ENCODE results near the gene IL13RA2. TPM values are rescaled to one million over a fixed set of nuclear protein-coding genes. Genes with fewer than 3 reads are reported as not detected.

The IL13RA2 gene
- total and polyA plus RNA-seq, 2 of the 13 experiments (the other 11 are each of a cell fraction or from before 2014, with no cell fraction given): not detected

DNA sequence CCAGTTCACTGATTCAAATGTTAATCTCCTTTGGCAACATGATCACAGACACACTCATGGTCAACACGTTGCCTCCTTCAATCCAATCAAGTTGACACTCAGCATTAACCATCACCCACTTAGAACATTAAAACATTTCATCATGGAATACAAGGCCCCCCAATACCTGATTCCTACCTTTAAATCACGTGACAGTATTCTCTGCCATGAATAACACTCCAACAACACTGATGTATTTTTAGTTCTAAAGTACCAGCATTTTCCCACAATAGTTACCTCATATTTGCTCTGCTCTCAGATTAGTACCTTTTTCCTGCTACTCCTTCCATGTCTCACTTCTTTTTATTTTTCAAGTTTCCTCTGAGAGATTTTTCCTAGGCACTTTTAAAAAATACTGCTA is 19.6 kb downstream of the IL13RA2 start:
- no peak for ATAC-seq
- Histone ChIP-seq H3K79me2 (ENCODE audit: insufficient read depth, low read length) (no peaks in the 10 kb centered on the region), H2AFZ (ENCODE audit: low read length) (no peak overlapping the region), H3K27me3 (ENCODE audit: control insufficient read depth in 1 of 2, insufficient read depth in 2 of 2, low read length in 2 of 2) (no peaks in the 10 kb centered on the region), H3K4me1 (ENCODE audit: insufficient read depth, low read length) (no peaks in the 10 kb centered on the region), H4K20me1 (ENCODE audit: insufficient read depth, low read length) (no peaks in the 10 kb centered on the region), H3K36me3 (replicated peaks in 1 of 2; ENCODE audit: control insufficient read depth in 1 of 2, insufficient read depth in 2 of 2, low read length in 2 of 2) (no peaks in the 10 kb centered on the region), H3K4me2 (ENCODE audit: low read depth, low read length) (no peak overlapping the region), H3K27ac (ENCODE audit: extremely low read length, insufficient read depth, low read length) (no peak overlapping the region), H3K4me3 (replicated peaks in 1 of 3; ENCODE audit: insufficient read depth in 1 of 3, low read depth in 2 of 3, low read length in 3 of 3) (no peak overlapping the region), H3K9me3 (ENCODE audit: low read length) (no peaks in the 10 kb centered on the region), H3K9ac (ENCODE audit: insufficient read depth, low read depth, low read length) (no peak overlapping the region)
- no peak for FAIRE-seq
- ChIA-PET CTCF (ENCODE audit: low intra/inter-chr PET ratio, low total read pairs) (no interaction called here), POLR2A (no interaction called here)
- TF ChIP-seq RAD51 (IDR thresholded peaks at IDR 0.05; ENCODE audit: borderline replicate concordance): peak; percentile 54
- TF ChIP-seq, protein P1, sequence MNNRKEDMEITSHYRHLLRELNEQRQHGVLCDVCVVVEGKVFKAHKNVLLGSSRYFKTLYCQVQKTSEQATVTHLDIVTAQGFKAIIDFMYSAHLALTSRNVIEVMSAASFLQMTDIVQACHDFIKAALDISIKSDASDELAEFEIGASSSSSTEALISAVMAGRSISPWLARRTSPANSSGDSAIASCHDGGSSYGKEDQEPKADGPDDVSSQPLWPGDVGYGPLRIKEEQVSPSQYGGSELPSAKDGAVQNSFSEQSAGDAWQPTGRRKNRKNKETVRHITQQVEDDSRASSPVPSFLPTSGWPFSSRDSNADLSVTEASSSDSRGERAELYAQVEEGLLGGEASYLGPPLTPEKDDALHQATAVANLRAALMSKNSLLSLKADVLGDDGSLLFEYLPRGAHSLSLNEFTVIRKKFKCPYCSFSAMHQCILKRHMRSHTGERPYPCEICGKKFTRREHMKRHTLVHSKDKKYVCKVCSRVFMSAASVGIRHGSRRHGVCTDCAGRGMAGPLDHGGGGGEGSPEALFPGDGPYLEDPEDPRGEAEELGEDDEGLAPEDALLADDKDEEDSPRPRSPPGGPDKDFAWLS (CRISPR knock-in tag; IDR thresholded peaks at IDR 0.05; ENCODE audit: borderline replicate concordance): no peak
- DNase-seq (ENCODE audit: low spot score): no peak
- intact Hi-C loops (cut with micrococcal nuclease; ENCODE audit: unreplicated experiment): no loop called here
- in situ Hi-C loops (cut with HindIII; ENCODE audit: extremely low pct_ligation_motif_present, low pct_unique_long_range_greater_than_20kb): no loop called here
- WGBS (ENCODE audit: low lambda C conversion rate): 0% methylated on average over 2 of the region's 2 CpGs
- no TSS peak for BruUV-seq (replicated peaks)

DNA sequence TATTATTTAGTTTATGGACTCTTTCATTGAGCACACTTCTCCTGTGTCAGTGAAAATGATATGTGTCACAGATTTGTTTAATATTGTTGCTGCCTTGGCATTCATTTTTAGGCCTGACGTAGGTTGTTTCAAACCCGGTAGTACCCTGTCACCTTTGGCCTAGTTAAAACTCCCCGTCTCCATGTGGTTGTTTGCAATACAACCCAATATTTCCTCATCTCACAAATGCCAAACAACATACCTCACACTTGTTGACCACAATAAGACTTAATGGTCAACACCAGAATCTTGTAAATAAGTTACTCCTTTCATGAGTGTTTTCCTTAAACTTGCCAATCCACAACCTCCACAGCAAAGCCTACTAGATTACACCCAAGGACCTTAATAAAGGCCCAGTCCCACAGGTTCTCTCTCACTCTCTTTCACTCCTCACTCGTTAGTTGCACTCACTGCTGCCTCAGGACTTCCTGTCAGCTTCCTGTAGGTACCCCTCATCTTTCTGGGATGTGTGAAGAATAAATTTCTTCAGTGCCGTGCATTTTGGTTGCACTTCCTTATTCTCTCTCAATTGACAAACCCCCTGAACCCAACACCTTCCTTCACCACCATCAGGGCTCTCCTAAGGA is 31.3 kb downstream of the IL13RA2 start:
- Histone ChIP-seq H3K79me2 (ENCODE audit: insufficient read depth, low read length) (no peaks in the 10 kb centered on the region), H2AFZ (ENCODE audit: low read length) (no peak overlapping the region), H3K9me3 (ENCODE audit: low read length) (no peaks in the 10 kb centered on the region), H3K36me3 (replicated peaks in 1 of 2; ENCODE audit: control insufficient read depth in 1 of 2, insufficient read depth in 2 of 2, low read length in 2 of 2) (no peaks in the 10 kb centered on the region), H3K9ac (ENCODE audit: insufficient read depth, low read depth, low read length) (no peak overlapping the region), H4K20me1 (ENCODE audit: insufficient read depth, low read length) (no peaks in the 10 kb centered on the region), H3K4me2 (ENCODE audit: low read depth, low read length) (no peak overlapping the region), H3K27me3 (ENCODE audit: control insufficient read depth in 1 of 2, insufficient read depth in 2 of 2, low read length in 2 of 2) (no peaks in the 10 kb centered on the region), H3K4me3 (replicated peaks in 1 of 3; ENCODE audit: insufficient read depth in 1 of 3, low read depth in 2 of 3, low read length in 3 of 3) (no peak overlapping the region), H3K27ac (ENCODE audit: extremely low read length, insufficient read depth, low read length) (no peak overlapping the region), H3K4me1 (ENCODE audit: insufficient read depth, low read length) (no peaks in the 10 kb centered on the region)
- in situ Hi-C loops (cut with HindIII; ENCODE audit: extremely low pct_ligation_motif_present, low pct_unique_long_range_greater_than_20kb): no loop called here
- DNase-seq (ENCODE audit: low spot score) (no peak), FAIRE-seq (no peak), ATAC-seq (no peak)
- intact Hi-C loops (cut with micrococcal nuclease; ENCODE audit: unreplicated experiment): no loop called here
- 0% methylated on average over 5 of the region's 5 CpGs for WGBS (ENCODE audit: low lambda C conversion rate)
- CTCF ChIA-PET (ENCODE audit: low intra/inter-chr PET ratio, low total read pairs): no interaction called here
- no TSS peak for BruUV-seq (replicated peaks)
- POLR2A ChIA-PET: no interaction called here
- no peak for TF ChIP-seq PLRG1 (conservative IDR thresholded peaks at IDR 0.05)
- TF ChIP-seq, protein P2, sequence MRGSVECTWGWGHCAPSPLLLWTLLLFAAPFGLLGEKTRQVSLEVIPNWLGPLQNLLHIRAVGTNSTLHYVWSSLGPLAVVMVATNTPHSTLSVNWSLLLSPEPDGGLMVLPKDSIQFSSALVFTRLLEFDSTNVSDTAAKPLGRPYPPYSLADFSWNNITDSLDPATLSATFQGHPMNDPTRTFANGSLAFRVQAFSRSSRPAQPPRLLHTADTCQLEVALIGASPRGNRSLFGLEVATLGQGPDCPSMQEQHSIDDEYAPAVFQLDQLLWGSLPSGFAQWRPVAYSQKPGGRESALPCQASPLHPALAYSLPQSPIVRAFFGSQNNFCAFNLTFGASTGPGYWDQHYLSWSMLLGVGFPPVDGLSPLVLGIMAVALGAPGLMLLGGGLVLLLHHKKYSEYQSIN (CRISPR knock-in tag; IDR thresholded peaks at IDR 0.05; ENCODE audit: borderline replicate concordance): no peak
- TF ChIP-seq, protein P3, sequence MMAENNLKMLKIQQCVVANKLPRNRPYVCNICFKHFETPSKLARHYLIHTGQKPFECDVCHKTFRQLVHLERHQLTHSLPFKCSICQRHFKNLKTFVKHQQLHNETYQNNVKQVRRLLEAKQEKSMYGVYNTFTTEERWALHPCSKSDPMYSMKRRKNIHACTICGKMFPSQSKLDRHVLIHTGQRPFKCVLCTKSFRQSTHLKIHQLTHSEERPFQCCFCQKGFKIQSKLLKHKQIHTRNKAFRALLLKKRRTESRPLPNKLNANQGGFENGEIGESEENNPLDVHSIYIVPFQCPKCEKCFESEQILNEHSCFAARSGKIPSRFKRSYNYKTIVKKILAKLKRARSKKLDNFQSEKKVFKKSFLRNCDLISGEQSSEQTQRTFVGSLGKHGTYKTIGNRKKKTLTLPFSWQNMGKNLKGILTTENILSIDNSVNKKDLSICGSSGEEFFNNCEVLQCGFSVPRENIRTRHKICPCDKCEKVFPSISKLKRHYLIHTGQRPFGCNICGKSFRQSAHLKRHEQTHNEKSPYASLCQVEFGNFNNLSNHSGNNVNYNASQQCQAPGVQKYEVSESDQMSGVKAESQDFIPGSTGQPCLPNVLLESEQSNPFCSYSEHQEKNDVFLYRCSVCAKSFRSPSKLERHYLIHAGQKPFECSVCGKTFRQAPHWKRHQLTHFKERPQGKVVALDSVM (CRISPR knock-in tag; IDR thresholded peaks at IDR 0.05): no peak
- no peak for TF ChIP-seq PHF20 (CRISPR knock-in tag; IDR thresholded peaks at IDR 0.05)
- TF ChIP-seq RARA (CRISPR knock-in tag; IDR thresholded peaks at IDR 0.05): no peak
- TF ChIP-seq HNRNPLL (IDR thresholded peaks at IDR 0.05; ENCODE audit: low read depth, low read length, poor library complexity, severe bottlenecking): no peak
- no peak for TF ChIP-seq ZNF552 (CRISPR knock-in tag; IDR thresholded peaks at IDR 0.05; ENCODE audit: borderline replicate concordance)
- TF ChIP-seq, protein P4, sequence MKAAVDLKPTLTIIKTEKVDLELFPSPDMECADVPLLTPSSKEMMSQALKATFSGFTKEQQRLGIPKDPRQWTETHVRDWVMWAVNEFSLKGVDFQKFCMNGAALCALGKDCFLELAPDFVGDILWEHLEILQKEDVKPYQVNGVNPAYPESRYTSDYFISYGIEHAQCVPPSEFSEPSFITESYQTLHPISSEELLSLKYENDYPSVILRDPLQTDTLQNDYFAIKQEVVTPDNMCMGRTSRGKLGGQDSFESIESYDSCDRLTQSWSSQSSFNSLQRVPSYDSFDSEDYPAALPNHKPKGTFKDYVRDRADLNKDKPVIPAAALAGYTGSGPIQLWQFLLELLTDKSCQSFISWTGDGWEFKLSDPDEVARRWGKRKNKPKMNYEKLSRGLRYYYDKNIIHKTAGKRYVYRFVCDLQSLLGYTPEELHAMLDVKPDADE (CRISPR knock-in tag; IDR thresholded peaks at IDR 0.05): no peak
- no peak for TF ChIP-seq ZBTB21 (CRISPR knock-in tag; IDR thresholded peaks at IDR 0.05)
- TF ChIP-seq ZNF260 (CRISPR knock-in tag; IDR thresholded peaks at IDR 0.05; ENCODE audit: borderline replicate concordance, low read depth): no peak
